Thyroid gland (tissue), 4 donors: ENCODE results near the gene ADAMTS13. TPM values are rescaled to one million over a fixed set of nuclear protein-coding genes. Genes with fewer than 3 reads are reported as not detected.

ENCODE experiments used
- DNase-seq, 2 donors: peaks; one replicate each; pipeline ENCODE4 v3.0.0-alpha.2; 2019
- H3K27ac ChIP-seq, 3 donors: fragments of 200-600 bp; sonication (generic); 1 replicate in 2 of 3; 2 replicates in 1 of 3; pipeline ENCODE4 v1.5.1; 2016 to 2019; ENCODE audit warnings: mild to moderate bottlenecking in 1 of 3, moderate library complexity in 1 of 3
- H3K27me3 ChIP-seq: fragments of 200-600 bp; sonication (generic); one replicate; pipeline ENCODE4 v1.5.1; 2019
- H3K36me3 ChIP-seq, 2 donors: fragments of 200-600 bp; sonication (generic); one replicate each; pipeline ENCODE4 v1.5.1; 2016 to 2019
- H3K4me1 ChIP-seq, 2 donors: fragments of 200-600 bp; sonication (generic); one replicate each; pipeline ENCODE4 v1.5.1; 2017 to 2019
- H3K4me3 ChIP-seq, 3 donors: fragments of 200-600 bp; sonication (generic); replicated peaks in 1 of 3; 1 replicate in 2 of 3; 2 replicates in 1 of 3; pipeline ENCODE4 v1.5.1; 2016; ENCODE audit warnings: mild to moderate bottlenecking in 1 of 3
- H3K9me3 ChIP-seq: fragments of 200-600 bp; sonication (generic); one replicate; pipeline ENCODE4 v1.5.1; 2017
- CTCF ChIP-seq, 6 experiments: fragments of 200-600 bp in 3 of 6; fragments of 450-650 bp in 3 of 6; sonication (generic) in 3 of 6; IDR thresholded peaks; one replicate each; pipeline ENCODE4 v1.5.1; 2016 to 2019; ENCODE audit warnings: antibody characterized with exemption in 6 of 6, mild to moderate bottlenecking in 2 of 6, inconsistent platforms in 1 of 6, moderate library complexity in 1 of 6
- POLR2A ChIP-seq, 2 donors: fragments of 450-650 bp; IDR thresholded peaks; one replicate each; pipeline ENCODE4 v1.6.1; 2017; ENCODE audit warnings: antibody characterized with exemption in 2 of 2, mild to moderate bottlenecking in 2 of 2, moderate library complexity in 1 of 2
- WGBS, 2 donors: methylation state at CpG; one replicate each; pipeline ENCODE4 v1.1.5; 2017; 5-methylcytosine and 5-hydroxymethylcytosine counted together
- intact Hi-C: fragments of 100-400 bp; cut with DNase I; formaldehyde crosslinking; loops from one replicate; pipeline ENCODE4 v1.15.1; 2023
- total RNA-seq, 4 donors: library from RNA; depleted of rRNA; stranded (reverse); fragments of >200 nt; gene quantifications; one replicate each; pipeline ENCODE4 v1.2.3, GENCODE V29; 2016

The ADAMTS13 gene
- total RNA-seq, 4 donors from 2014 or later: 1.5 to 2.8 (median 2.0) TPM

- no peaks in the 10 kb centered on the region for H3K9me3 ChIP-seq
- H3K27ac ChIP-seq: no peak overlapping the region
- intact Hi-C loops: no loop called here
- WGBS, 2 donors: 88 to 94% methylated on average over 10 of the region's 10 CpGs
- H3K36me3 ChIP-seq: peaks cover 5 to 6% of the 10 kb centered on the region in 2 donors
- TF ChIP-seq POLR2A (IDR thresholded peaks at IDR 0.05): no peak
- TF ChIP-seq CTCF (IDR thresholded peaks at IDR 0.05): no peak
- DNase-seq: no peak
- H3K4me1 ChIP-seq: peaks cover 6 to 9% of the 10 kb centered on the region in 2 donors
- no peak overlapping the region for H3K4me3 ChIP-seq
- no peaks in the 10 kb centered on the region for H3K27me3 ChIP-seq
These were observed 42.5 kb downstream of the ADAMTS13 start for GRCh38 chr9:133464638-133465037.

DNA sequence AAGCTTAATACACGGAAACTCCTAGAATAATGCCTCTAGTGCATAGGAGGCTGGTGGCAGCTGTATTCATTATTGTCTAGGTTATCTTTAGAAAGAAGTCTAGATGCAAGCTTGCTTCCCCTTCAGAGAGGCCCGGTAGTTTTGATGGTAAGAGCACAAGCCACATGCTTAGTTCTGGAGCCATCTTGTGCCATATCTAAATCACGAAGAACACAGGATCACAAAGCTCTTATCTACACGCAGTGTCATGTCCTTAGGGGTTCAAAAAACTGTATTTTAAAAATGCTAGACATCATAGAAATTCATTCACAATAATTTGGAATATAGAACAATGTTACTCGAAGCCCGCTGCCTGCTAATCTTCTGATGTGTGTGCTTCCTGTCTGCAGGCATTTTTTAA, 43.8 kb downstream of the ADAMTS13 start:
- intact Hi-C loops: no loop called here
- H3K27ac ChIP-seq: no peak overlapping the region
- no peak for DNase-seq
- TF ChIP-seq POLR2A (IDR thresholded peaks at IDR 0.05) (no peak), CTCF (IDR thresholded peaks at IDR 0.05) (no peak)
- H3K4me1 ChIP-seq: peaks cover 2 to 3% of the 10 kb centered on the region in 2 donors
- 81 to 85% methylated on average over 6 of the region's 6 CpGs for WGBS, 2 donors
- peaks cover 5 to 6% of the 10 kb centered on the region in 2 donors for H3K36me3 ChIP-seq
- no peaks in the 10 kb centered on the region for H3K9me3 ChIP-seq
- H3K4me3 ChIP-seq: no peak overlapping the region
- H3K27me3 ChIP-seq: no peaks in the 10 kb centered on the region

DNA sequence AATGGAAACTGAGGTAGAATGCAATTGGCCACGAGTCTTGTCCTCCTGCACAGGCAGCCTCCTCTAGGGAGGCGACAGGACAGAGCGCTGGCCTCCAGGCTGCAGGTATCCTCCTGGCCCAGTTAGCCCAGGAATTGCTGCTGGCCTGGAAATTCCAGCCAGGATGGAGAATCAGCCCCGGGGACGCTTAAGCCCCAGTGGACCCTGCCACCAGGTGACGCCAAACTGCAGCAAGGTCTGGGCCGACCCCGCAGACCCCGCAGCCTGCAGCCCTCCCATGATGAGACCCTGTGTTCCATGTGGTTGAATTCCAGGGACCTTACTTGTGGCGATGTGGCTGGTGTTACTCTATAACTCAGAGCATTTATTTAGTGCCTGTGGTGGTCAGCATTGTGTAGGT, 44.9 kb downstream of the ADAMTS13 start:
- TF ChIP-seq CTCF (IDR thresholded peaks at IDR 0.05): no peak
- TF ChIP-seq POLR2A (IDR thresholded peaks at IDR 0.05): no peak
- no peak overlapping the region for H3K27ac ChIP-seq
- 82 to 89% methylated on average over 10 of the region's 10 CpGs for WGBS, 2 donors
- peaks cover 5 to 6% of the 10 kb centered on the region in 2 donors for H3K36me3 ChIP-seq
- no peaks in the 10 kb centered on the region for H3K9me3 ChIP-seq
- DNase-seq: no peak
- no peak overlapping the region for H3K4me3 ChIP-seq
- no peaks in the 10 kb centered on the region for H3K4me1 ChIP-seq
- H3K27me3 ChIP-seq: no peaks in the 10 kb centered on the region
- intact Hi-C loops: no loop called here

DNA sequence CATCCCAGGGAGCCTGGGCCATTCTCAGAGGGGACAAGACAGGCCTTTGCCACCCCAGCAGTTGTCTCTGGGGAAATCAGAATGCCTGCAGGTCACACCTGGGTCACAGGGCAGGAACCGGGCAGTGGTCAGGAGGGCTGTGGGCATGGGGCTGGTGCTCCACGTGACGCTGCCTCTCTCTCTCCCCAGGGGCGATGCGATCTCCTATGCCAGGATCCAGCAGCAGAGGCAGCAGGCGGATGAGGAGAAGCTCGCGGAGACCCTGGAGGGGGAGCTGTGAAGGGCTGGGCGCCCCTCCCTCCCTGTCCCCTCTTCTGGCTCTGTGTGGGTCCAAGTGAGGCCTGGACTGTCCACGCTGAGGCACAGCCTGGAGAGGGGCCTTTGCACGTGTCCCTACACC, 46.2 kb downstream of the ADAMTS13 start:
- TF ChIP-seq CTCF (IDR thresholded peaks at IDR 0.05): no peak
- no peak for TF ChIP-seq POLR2A (IDR thresholded peaks at IDR 0.05)
- Histone ChIP-seq H3K27ac (no peak overlapping the region), H3K36me3 (peaks cover 5 to 6% of the 10 kb centered on the region in 2 donors), H3K4me1 (no peaks in the 10 kb centered on the region), H3K27me3 (no peaks in the 10 kb centered on the region), H3K4me3 (no peak overlapping the region), H3K9me3 (no peaks in the 10 kb centered on the region)
- intact Hi-C loops: no loop called here
- DNase-seq: no peak
- 100% methylated on average over 1 to 4 of the region's 11 CpGs for WGBS, 2 donors

- Histone ChIP-seq H3K4me1 (no peaks in the 10 kb centered on the region), H3K9me3 (no peaks in the 10 kb centered on the region), H3K27me3 (no peaks in the 10 kb centered on the region), H3K27ac (no peak overlapping the region), H3K4me3 (no peak overlapping the region), H3K36me3 (peaks cover 5 to 6% of the 10 kb centered on the region in 2 donors)
- 84% methylated on average over 5 of the region's 6 CpGs; no CpG with 5 or more reads in 1 of the 2 donors for WGBS, 2 donors
- DNase-seq: no peak
- TF ChIP-seq CTCF (IDR thresholded peaks at IDR 0.05): no peak
- TF ChIP-seq POLR2A (IDR thresholded peaks at IDR 0.05): no peak
- intact Hi-C loops: no loop called here
These were observed 46.7 kb downstream of the ADAMTS13 start for GRCh38 chr9:133468777-133469421.
